ENCODE results near the gene TAS2R41. TPM values are rescaled to one million over a fixed set of nuclear protein-coding genes. Genes with fewer than 3 reads are reported as not detected.

Gene TAS2R41, protein sequence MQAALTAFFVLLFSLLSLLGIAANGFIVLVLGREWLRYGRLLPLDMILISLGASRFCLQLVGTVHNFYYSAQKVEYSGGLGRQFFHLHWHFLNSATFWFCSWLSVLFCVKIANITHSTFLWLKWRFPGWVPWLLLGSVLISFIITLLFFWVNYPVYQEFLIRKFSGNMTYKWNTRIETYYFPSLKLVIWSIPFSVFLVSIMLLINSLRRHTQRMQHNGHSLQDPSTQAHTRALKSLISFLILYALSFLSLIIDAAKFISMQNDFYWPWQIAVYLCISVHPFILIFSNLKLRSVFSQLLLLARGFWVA
- not detected in 5 replicates for total RNA-seq (2022; extraction: Qiagen RNA extraction)

GRCh38 chr7:143477501-143478150 lies at the start of gene TAS2R41:
Gene TAS2R41, plus strand, starts transcription at chr7:143477873. Its CDS starts 0 bp downstream, at chr7:143477873.

DNA sequence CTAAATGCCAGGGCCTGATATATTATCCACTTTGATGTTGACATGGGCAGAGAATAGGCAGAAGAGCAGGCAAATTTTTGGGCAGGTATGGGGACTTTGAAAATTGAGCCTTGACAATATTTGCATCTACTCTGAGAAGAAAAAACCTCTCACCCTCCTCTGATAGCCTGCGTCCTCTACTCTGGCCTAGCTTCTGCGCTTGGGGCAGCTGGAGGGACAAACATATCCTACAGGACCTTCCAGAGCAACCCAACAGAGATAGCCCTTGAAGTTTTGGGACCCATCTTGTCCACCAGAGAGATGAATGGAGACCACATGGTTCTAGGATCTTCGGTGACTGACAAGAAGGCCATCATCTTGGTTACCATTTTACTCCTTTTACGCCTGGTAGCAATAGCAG lies 34.5 kb upstream of the TAS2R41 start, which contains the start of gene TAS2R60:
Gene TAS2R60, plus strand, starts transcription at position 301 of the 400 bp plus-strand sequence. Its CDS starts 0 bp downstream, at position 301.

Other genes with a start within 250 kb of the TAS2R41 start
- gene GSTK1, start 214.4 kb upstream of the TAS2R41 start, total RNA-seq (2022; extraction: Qiagen RNA extraction) = 112 to 119 TPM (median 113 TPM) in 5 replicates
- gene TMEM139, start 192.9 kb upstream of the TAS2R41 start, total RNA-seq (2022; extraction: Qiagen RNA extraction) = 0.63 to 1.0 TPM (median 0.67 TPM) in 5 replicates
- 20.7 to 24.6 TPM (median 21.4 TPM) in 5 replicates for gene CASP2, start 189.5 kb upstream of the TAS2R41 start, total RNA-seq (2022; extraction: Qiagen RNA extraction)
- 0.03 to 0.06 TPM (median 0.05 TPM) in 3 of 5 replicates, not detected in the others for gene CLCN1, start 161.8 kb upstream of the TAS2R41 start, total RNA-seq (2022; extraction: Qiagen RNA extraction)
- 0.25 to 0.38 TPM (median 0.34 TPM) in 5 replicates for gene FAM131B, start 115.2 kb upstream of the TAS2R41 start, total RNA-seq (2022; extraction: Qiagen RNA extraction)
- 143 to 225 TPM (median 205 TPM) in 5 replicates for gene ZYX, start 96.5 kb upstream of the TAS2R41 start, total RNA-seq (2022; extraction: Qiagen RNA extraction)
- 0.13 to 0.14 TPM in 2 of 5 replicates, not detected in the others for gene EPHA1, start 69.0 kb upstream of the TAS2R41 start, total RNA-seq (2022; extraction: Qiagen RNA extraction)
- not detected in 5 replicates for gene TAS2R60, start 34.4 kb upstream of the TAS2R41 start, total RNA-seq (2022; extraction: Qiagen RNA extraction)
- 0.04 TPM in 1 of 5 replicates, not detected in the others for gene CTAGE15, start 93.9 kb downstream of the TAS2R41 start, total RNA-seq (2022; extraction: Qiagen RNA extraction)
- gene TCAF2, start 143.1 kb downstream of the TAS2R41 start, total RNA-seq (2022; extraction: Qiagen RNA extraction) = 1.4 to 2.1 TPM (median 1.5 TPM) in 5 replicates

All from A549 treated with dexamethasone at 1 μM for 4 hours (cell line).